ENCODE data around the gene PKP2. TPM values are rescaled to one million over a fixed set of nuclear protein-coding genes. Genes with fewer than 3 reads are reported as not detected.

Gene PKP2
- total RNA-seq, 2 experiments from 2014 or later, result not detected

- TF ChIP-seq CTCF (conservative IDR thresholded peaks at IDR 0.05; ENCODE audit: low read length) (no peak), EZH2phosphoT487 (IDR thresholded peaks at IDR 0.05; ENCODE audit: borderline replicate concordance, low read depth, low read length) (no peak)
- intact Hi-C loops (cut with micrococcal nuclease; ENCODE audit: unreplicated experiment), result no loop called here
- BruUV-seq (replicated peaks), result no TSS peak
- Histone ChIP-seq H3K9me3 (ENCODE audit: low read length) (no peaks in the 10 kb centered on the region), H2AFZ (ENCODE audit: low read length) (no peak overlapping the region), H3K79me2 (ENCODE audit: insufficient read depth, low read depth, low read length) (no peaks in the 10 kb centered on the region), H3K9me2 (ENCODE audit: insufficient read depth, low read length) (no peaks in the 10 kb centered on the region), H3K4me3 (ENCODE audit: low read depth, low read length, poor library complexity, severe bottlenecking) (no peak overlapping the region), H3K36me3 (ENCODE audit: insufficient read depth, low read length) (no peaks in the 10 kb centered on the region), H4K20me1 (ENCODE audit: insufficient read depth, low read length) (no peaks in the 10 kb centered on the region), H3K4me2 (ENCODE audit: low read length) (no peak overlapping the region), H3K27ac (ENCODE audit: low read depth, low read length, poor library complexity, severe bottlenecking) (no peak overlapping the region), H3K4me1 (ENCODE audit: insufficient read depth, low read length, poor library complexity, severe bottlenecking) (no peaks in the 10 kb centered on the region)
- no peak for DNase-seq (ENCODE audit: low spot score)
- CTCF ChIA-PET (ENCODE audit: unreplicated experiment), result no interaction called here
- POLR2A ChIA-PET, result no interaction called here
Measured at GRCh38 chr12:32828120-32828519, 68.5 kb downstream of the PKP2 start.

DNA sequence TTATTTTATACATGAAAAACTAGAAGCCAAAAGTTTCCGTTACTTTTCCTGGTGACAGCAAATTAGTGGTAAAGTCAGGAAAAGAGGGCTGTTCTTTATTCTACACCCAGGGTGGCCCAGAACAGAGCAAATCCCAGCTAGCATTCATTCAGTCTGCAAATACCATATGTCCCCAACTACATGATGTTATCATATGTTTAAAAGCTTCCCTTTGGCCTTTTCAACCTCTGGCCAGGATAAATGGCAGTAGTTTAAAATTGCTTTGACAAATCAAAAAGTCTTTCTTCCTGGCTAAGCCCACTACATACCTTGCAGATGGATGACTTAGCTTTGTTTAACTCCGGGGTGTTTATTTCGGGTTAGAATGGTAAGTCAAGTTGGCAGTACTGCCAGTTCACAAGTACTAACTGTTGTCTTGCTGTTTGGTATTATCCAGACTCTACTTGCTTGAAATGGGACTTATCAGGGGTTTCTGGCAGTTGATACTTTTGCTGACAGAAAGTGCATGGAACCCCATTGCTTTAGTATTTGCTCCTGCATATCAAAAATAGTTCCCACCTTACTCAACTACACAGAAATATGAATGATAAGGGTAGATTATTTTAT is 69.7 kb downstream of the PKP2 start:
- no peaks in the 10 kb centered on the region for H3K79me2 ChIP-seq (ENCODE audit: insufficient read depth, low read depth, low read length)
- H3K27ac ChIP-seq (ENCODE audit: low read depth, low read length, poor library complexity, severe bottlenecking), result no peak overlapping the region
- H3K4me3 ChIP-seq (ENCODE audit: low read depth, low read length, poor library complexity, severe bottlenecking), result no peak overlapping the region
- no peaks in the 10 kb centered on the region for H3K9me2 ChIP-seq (ENCODE audit: insufficient read depth, low read length)
- intact Hi-C loops (cut with micrococcal nuclease; ENCODE audit: unreplicated experiment), result no loop called here
- no peak overlapping the region for H3K4me2 ChIP-seq (ENCODE audit: low read length)
- no peak for DNase-seq (ENCODE audit: low spot score)
- H4K20me1 ChIP-seq (ENCODE audit: insufficient read depth, low read length), result no peaks in the 10 kb centered on the region
- POLR2A ChIA-PET, result interaction anchor here (1.0 kb wide), 1 partner anchor 375 kb away, joined by 7 read pairs; no protein-coding TSS in a partner anchor
- no peak overlapping the region for H2AFZ ChIP-seq (ENCODE audit: low read length)
- no peaks in the 10 kb centered on the region for H3K36me3 ChIP-seq (ENCODE audit: insufficient read depth, low read length)
- CTCF ChIA-PET (ENCODE audit: unreplicated experiment), result no interaction called here
- H3K4me1 ChIP-seq (ENCODE audit: insufficient read depth, low read length, poor library complexity, severe bottlenecking), result no peaks in the 10 kb centered on the region
- H3K9me3 ChIP-seq (ENCODE audit: low read length), result no peaks in the 10 kb centered on the region
- TF ChIP-seq CTCF (conservative IDR thresholded peaks at IDR 0.05; ENCODE audit: low read length) (no peak), EZH2phosphoT487 (IDR thresholded peaks at IDR 0.05; ENCODE audit: borderline replicate concordance, low read depth, low read length) (no peak)
- no TSS peak for BruUV-seq (replicated peaks)

DNA sequence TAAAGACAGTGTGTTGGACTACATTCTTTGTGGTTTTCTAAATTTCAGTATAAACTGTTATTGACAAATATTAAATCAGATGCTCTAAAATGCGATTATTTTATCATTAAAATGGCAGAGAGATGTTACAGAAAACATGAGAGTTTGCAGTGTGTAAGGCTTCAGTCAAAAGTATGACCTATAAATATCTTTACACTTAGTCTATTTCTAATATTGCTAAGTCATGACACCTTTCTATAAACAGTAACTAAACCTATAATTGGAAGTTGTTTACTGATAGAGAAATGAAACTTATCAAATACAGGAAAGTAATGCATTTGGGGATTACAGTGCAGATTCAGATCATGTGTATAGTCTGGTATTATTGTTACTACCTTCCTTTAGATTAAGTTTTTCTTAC is 72.0 kb downstream of the PKP2 start:
- no peak for TF ChIP-seq CTCF (conservative IDR thresholded peaks at IDR 0.05; ENCODE audit: low read length)
- TF ChIP-seq EZH2phosphoT487 (IDR thresholded peaks at IDR 0.05; ENCODE audit: borderline replicate concordance, low read depth, low read length), result no peak
- BruUV-seq (replicated peaks), result no TSS peak
- Histone ChIP-seq H2AFZ (ENCODE audit: low read length) (no peak overlapping the region), H3K36me3 (ENCODE audit: insufficient read depth, low read length) (no peaks in the 10 kb centered on the region), H4K20me1 (ENCODE audit: insufficient read depth, low read length) (no peaks in the 10 kb centered on the region), H3K4me3 (ENCODE audit: low read depth, low read length, poor library complexity, severe bottlenecking) (no peak overlapping the region), H3K27ac (ENCODE audit: low read depth, low read length, poor library complexity, severe bottlenecking) (no peak overlapping the region), H3K4me1 (ENCODE audit: insufficient read depth, low read length, poor library complexity, severe bottlenecking) (no peaks in the 10 kb centered on the region), H3K4me2 (ENCODE audit: low read length) (no peak overlapping the region), H3K9me2 (ENCODE audit: insufficient read depth, low read length) (no peaks in the 10 kb centered on the region), H3K79me2 (ENCODE audit: insufficient read depth, low read depth, low read length) (no peaks in the 10 kb centered on the region), H3K9me3 (ENCODE audit: low read length) (no peaks in the 10 kb centered on the region)
- CTCF ChIA-PET (ENCODE audit: unreplicated experiment), result no interaction called here
- DNase-seq (ENCODE audit: low spot score), result no peak
- POLR2A ChIA-PET, result no interaction called here
- intact Hi-C loops (cut with micrococcal nuclease; ENCODE audit: unreplicated experiment), result no loop called here

All from OCI-LY7 (cell line).